Heart right ventricle (tissue), 16 donors: Measurements from ENCODE around the gene ETS1. TPM values are rescaled to one million over a fixed set of nuclear protein-coding genes. Genes with fewer than 3 reads are reported as not detected.
A peak's percentile ranks its signal among the peaks of the same experiment; 100 is the strongest.

ENCODE experiments used
- ATAC-seq, 8 donors: fragments of 200-7000 bp; cut with Tn5 transposase; one replicate each; pipeline ENCODE4 v1.9.1; 2020; ENCODE audit warnings: mild to moderate bottlenecking in 8 of 8, moderate library complexity in 8 of 8, moderate number of reproducible peaks in 1 of 8
- DNase-seq, 2 donors: peaks; one replicate each; pipeline ENCODE4 v3.0.0-alpha.2; 2020
- H3K27ac ChIP-seq, 10 donors: fragments of 200-600 bp; sonication (generic) in 2 of 10; one replicate each; pipeline versions ENCODE4 v1.5.0 to v1.8.0; 2020 to 2022; ENCODE audit warnings: mild to moderate bottlenecking in 3 of 10
- H3K27me3 ChIP-seq, 7 donors: fragments of 200-600 bp; one replicate each; pipeline ENCODE4 v1.8.0; 2021 to 2022; ENCODE audit warnings: mild to moderate bottlenecking in 2 of 7
- H3K36me3 ChIP-seq, 9 donors: fragments of 200-600 bp; sonication (generic) in 1 of 9; one replicate each; pipeline versions ENCODE4 v1.5.0 to v1.8.0; 2020 to 2022; ENCODE audit warnings: mild to moderate bottlenecking in 2 of 9
- H3K4me1 ChIP-seq, 9 donors: fragments of 200-600 bp; sonication (generic) in 1 of 9; one replicate each; pipeline versions ENCODE4 v1.5.0 to v1.8.0; 2020 to 2022; ENCODE audit warnings: mild to moderate bottlenecking in 4 of 9
- H3K4me3 ChIP-seq, 10 donors: fragments of 200-600 bp; sonication (generic) in 2 of 10; one replicate each; pipeline versions ENCODE4 v1.5.0 to v1.8.0; 2020 to 2022; ENCODE audit warnings: mild to moderate bottlenecking in 7 of 10, moderate library complexity in 2 of 10
- H3K9me3 ChIP-seq, 11 donors: fragments of 200-600 bp in 10 of 11; sonication (generic) in 2 of 11; one replicate each; pipeline versions ENCODE4 v1.5.0 to v1.8.0; 2013 to 2022; ENCODE audit warnings: mild to moderate bottlenecking in 2 of 11, control low read depth in 1 of 11, moderate library complexity in 1 of 11
- WGBS, 2 donors: extraction: QIAGEN DNeasy Blood & Tissue Kit; methylation state at CpG; one replicate each; pipeline ENCODE4 v1.1.7; 2013; ENCODE audit warnings: inconsistent platforms in 1 of 2; 5-methylcytosine and 5-hydroxymethylcytosine counted together
- intact Hi-C, 10 donors: fragments of 100-400 bp; cut with DNase I; formaldehyde crosslinking; loops; one replicate each; pipeline versions ENCODE4 v1.11.1 to v1.14.2; 2022
- polyA plus RNA-seq, 2 donors: library from polyadenylated mRNA; stranded (reverse); fragments of 200-250 nt; gene quantifications; one replicate each; pipeline ENCODE4 v1.2.3, GENCODE V29; 2013
- total RNA-seq, 10 donors: library from RNA; stranded (reverse); fragmentation: NEBNext Ultra II Directional in 3 of 10; extraction: Animal tissue kit (Norgen Biotek cat#: 25700) in 3 of 10; gene quantifications; one replicate each; pipeline versions ENCODE4 v1.2.1 to v1.2.4, GENCODE V29; 2021 to 2023
- TF ChIP-seq, protein P1 (sequence below), 9 donors: fragments of 200-600 bp; sonication (generic) in 2 of 9; IDR thresholded peaks; one replicate each; pipeline versions ENCODE4 v1.5.0 to v1.8.0; 2021 to 2022; ENCODE audit warnings: antibody characterized with exemption in 9 of 9, mild to moderate bottlenecking in 5 of 9, moderate library complexity in 1 of 9
- donor health status: Arrhythmogenic right ventricular cardiomyopathy.
- donor health status: ischemic (EF 13 %, LVEDD 7.1; RV severe dilation, severe dysfunction).
- donor health status: healthy with polysubstance abuse.
- donor health status: DM: no; HTN: yes; CAD: no.
- donor health status: DM: no; HTN: no; CAD: no.
- donor health status: ischemic (EF 25% LVEDD 6.9; RV normal size, moderate dysfunction).
- donor health status: ischemic (EF 25% LVEDD 5.7; RV mildly dilated, moderate dysfunction).
- donor health status: healthy.
- donor health status: DM: yes; HTN: yes; CAD: no.
- donor health status: Ischemic cardiomyopathy.
- donor health status: ischemic (EF 35%, LVEDD 5.7; RV mildly dilated, moderate dysfunction).
- donor health status: nonischemic (EF 11% LVEDD 7.7; RV severe dilation, severe dysfunction).
- donor health status: DM: yes; HTN: yes; CAD: no.
- donor health status: PGD.
- donor health status: ischemic (EF 29% LVEDD 5.4; RV normal size, mild dysfunction).
- donor health status: nonischemic (EF 23%, LVEDD 6.1; RV moderate dilation, normal function).

The ETS1 gene
- total and polyA plus RNA-seq, 12 donors = 21.3 to 93.4 (median 50.7) TPM

DNA sequence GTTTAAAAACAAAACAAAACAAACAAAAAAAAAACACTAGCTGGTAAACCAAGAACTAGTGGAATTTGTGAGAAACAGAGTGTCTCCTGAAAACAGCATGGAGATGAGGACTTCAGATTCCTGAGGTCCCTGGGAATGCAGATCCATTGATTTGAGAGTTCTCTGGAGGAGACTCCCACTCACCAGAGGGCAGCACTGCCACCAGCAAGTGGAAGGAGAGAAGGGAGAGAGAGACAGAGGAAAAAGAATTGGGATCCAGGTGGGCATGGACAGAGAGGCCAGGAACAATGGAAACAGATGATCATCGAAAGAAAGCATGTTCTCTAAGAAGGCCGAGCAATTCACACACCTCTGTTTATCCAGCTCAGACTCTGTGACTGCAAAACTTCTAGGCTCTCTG lies 31.8 kb downstream of the ETS1 start:
- intact Hi-C loops = loop anchor here in 4 of 10 donors (2.0 to 10.0 kb wide), 4 partner anchors 72 to 279 kb away; no protein-coding TSS in a partner anchor
- Histone ChIP-seq H3K27ac (peak overlapping the region in 7 of 10 donors; percentile 10 to 59 (median 22)), H3K4me3 (no peak overlapping the region), H3K27me3 (no peaks in the 10 kb centered on the region), H3K4me1 (peaks cover 0 to 53% (median 33%) of the 10 kb centered on the region in 9 donors), H3K36me3 (no peaks in the 10 kb centered on the region), H3K9me3 (no peaks in the 10 kb centered on the region)
- DNase-seq = no peak
- 73 to 80% methylated on average over 2 of the region's 2 CpGs for WGBS, 2 donors
- ATAC-seq = no peak
- TF ChIP-seq, protein P1, sequence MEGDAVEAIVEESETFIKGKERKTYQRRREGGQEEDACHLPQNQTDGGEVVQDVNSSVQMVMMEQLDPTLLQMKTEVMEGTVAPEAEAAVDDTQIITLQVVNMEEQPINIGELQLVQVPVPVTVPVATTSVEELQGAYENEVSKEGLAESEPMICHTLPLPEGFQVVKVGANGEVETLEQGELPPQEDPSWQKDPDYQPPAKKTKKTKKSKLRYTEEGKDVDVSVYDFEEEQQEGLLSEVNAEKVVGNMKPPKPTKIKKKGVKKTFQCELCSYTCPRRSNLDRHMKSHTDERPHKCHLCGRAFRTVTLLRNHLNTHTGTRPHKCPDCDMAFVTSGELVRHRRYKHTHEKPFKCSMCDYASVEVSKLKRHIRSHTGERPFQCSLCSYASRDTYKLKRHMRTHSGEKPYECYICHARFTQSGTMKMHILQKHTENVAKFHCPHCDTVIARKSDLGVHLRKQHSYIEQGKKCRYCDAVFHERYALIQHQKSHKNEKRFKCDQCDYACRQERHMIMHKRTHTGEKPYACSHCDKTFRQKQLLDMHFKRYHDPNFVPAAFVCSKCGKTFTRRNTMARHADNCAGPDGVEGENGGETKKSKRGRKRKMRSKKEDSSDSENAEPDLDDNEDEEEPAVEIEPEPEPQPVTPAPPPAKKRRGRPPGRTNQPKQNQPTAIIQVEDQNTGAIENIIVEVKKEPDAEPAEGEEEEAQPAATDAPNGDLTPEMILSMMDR (IDR thresholded peaks at IDR 0.05) = peak; percentile 8 to 62 (median 39)

DNA sequence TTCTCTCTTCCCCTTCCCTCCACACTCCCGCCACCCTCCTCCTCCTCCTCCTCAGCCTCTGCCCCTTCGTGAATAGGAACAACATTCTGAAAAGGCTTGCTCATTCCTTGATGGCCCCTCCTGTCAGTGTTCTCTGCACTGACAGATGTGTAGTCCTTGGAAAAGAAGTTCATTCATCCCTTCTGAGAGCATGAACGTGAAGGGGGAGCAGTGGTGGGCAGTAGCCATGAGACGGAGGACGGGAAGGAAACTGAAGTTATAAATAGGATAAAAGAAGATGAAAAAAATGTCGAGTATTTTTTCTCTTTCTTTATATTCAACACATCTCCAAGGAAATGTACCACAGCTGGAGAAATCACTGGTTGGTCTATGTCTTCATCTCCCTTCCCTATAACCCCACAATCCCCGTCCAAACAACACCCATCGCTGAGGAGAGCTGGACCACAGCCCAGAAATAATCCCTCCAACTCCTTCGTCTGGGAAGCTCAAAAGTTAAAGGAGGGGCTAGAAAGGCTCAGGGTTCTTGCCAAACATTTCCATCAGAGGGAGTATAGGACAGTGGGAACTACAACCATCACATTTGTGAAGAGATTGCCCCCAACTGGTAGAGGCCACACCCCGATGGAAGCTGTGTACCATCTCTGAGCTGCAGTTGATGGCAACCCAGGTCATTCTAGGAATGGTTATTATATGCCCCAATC lies 33.5 kb downstream of the ETS1 start:
- TF ChIP-seq, protein P1 (IDR thresholded peaks at IDR 0.05) = peak in 7 of 9 donors; percentile 23 to 61 (median 37)
- no peaks in the 10 kb centered on the region for H3K27me3 ChIP-seq
- H3K9me3 ChIP-seq = no peaks in the 10 kb centered on the region
- no peak overlapping the region for H3K4me3 ChIP-seq
- H3K36me3 ChIP-seq = no peaks in the 10 kb centered on the region
- H3K27ac ChIP-seq = peak overlapping the region in 8 of 10 donors; percentile 0 to 85 (median 49)
- ATAC-seq (peak; percentile 14 to 52 (median 42)), DNase-seq (peak in 1 of 2 donors; percentile 67)
- intact Hi-C loops = loop anchor here in 6 of 10 donors (2.0 to 10.0 kb wide), 6 partner anchors 73 to 382 kb away; no protein-coding TSS in a partner anchor
- H3K4me1 ChIP-seq = peaks cover 3 to 70% (median 50%) of the 10 kb centered on the region in 9 donors
- 25 to 38% methylated on average over 10 of the region's 10 CpGs for WGBS, 2 donors

DNA sequence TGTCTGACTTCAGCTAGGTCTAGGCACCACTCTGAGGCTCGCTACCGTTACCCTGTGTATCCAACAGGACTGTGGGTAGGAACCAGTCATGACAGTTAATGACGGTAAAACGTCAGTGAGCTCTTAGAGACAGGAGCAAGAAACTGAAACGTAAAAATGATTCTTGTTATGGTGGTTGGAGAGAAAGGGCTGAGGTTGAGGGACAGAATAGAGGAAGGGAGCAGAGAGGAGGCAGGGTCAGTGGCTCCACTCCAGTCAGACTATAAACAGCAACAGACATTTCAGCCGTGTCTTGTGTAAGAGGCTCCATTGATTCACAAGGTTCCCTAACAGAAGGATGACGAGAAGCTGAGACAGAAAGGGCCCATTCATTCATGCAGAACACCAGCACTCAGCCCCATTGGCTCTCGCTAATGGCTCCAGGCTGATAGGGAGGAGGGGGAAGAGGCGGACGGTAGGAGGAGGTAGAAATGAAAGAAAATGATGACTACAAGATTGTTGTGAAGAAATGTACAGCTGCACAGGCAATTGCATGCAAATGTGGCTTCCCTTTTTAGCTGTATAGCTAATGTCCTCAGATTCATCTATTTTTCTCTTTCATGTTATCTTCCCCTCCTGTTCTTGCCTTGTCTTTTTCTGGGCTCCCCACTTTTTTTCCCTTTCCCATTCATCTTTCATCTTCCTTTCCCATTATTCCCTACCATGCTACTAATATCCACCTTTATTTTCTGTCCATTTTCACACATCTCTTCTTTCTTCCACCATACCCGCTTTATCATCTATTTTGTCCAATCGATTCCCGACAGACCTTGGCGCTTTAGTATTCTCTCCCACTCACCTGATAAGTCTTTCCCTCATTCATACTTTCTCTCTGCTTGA lies 34.3 kb downstream of the ETS1 start:
- ATAC-seq (peak in 3 of 8 donors; percentile 2 to 54 (median 23)), DNase-seq (no peak)
- intact Hi-C loops = loop anchor here in 6 of 10 donors (5.0 to 10.0 kb wide), 5 partner anchors 74 to 381 kb away; no protein-coding TSS in a partner anchor
- Histone ChIP-seq H3K4me1 (peaks cover 3 to 76% (median 56%) of the 10 kb centered on the region in 9 donors), H3K9me3 (no peaks in the 10 kb centered on the region), H3K36me3 (no peaks in the 10 kb centered on the region), H3K27ac (peak overlapping the region in 7 of 10 donors; percentile 34 to 85 (median 50)), H3K27me3 (no peaks in the 10 kb centered on the region), H3K4me3 (no peak overlapping the region)
- 68 to 70% methylated on average over 14 of the region's 14 CpGs for WGBS, 2 donors
- TF ChIP-seq, protein P1 (IDR thresholded peaks at IDR 0.05) = no peak
